Naive thymus-derived CD8-positive, alpha-beta T cell (primary cell): ENCODE measurements around the gene LRBA. TPM values are rescaled to one million over a fixed set of nuclear protein-coding genes. Genes with fewer than 3 reads are reported as not detected.

Source experiments
- ATAC-seq, 2 donors: fragments of 150-1000 bp; cut with Tn5 transposase in 1 of 2; sonication (Bioruptor Pico), chemical (Tn5 transposase) in 1 of 2; 1 replicate in 1 of 2; 2 replicates in 1 of 2; pipeline ENCODE4 v1.10.0; 2021; ENCODE audit warnings: mild to moderate bottlenecking in 2 of 2, moderate library complexity in 2 of 2
- POLR2A ChIA-PET: fragments of 350-600 bp; sonication (Branson Sonifier 250); formaldehyde crosslinking; loops from one replicate; lab custom pipeline; 2021; ENCODE audit warnings: antibody characterized with exemption; lab: Charles Lee
- DNase-seq, 10 donors: peaks; one replicate each; pipeline versions ENCODE4 v3.0.0 to v3.0.0-alpha.2; 2020 to 2022
- H3K27ac Mint-ChIP-seq, 10 donors: one replicate each; pipeline ENCODE4 v1.8.0; 2020 to 2022; ENCODE audit warnings: mild to moderate bottlenecking in 10 of 10, mixed read lengths in 10 of 10, moderate library complexity in 4 of 10, inconsistent platforms in 1 of 10
- H3K27me3 Mint-ChIP-seq, 5 donors: one replicate each; pipeline ENCODE4 v1.8.0; 2021 to 2022; ENCODE audit warnings: mixed read lengths in 5 of 5
- H3K36me3 Mint-ChIP-seq, 3 donors: one replicate each; pipeline ENCODE4 v1.8.0; 2020 to 2022; ENCODE audit warnings: mixed read lengths in 3 of 3, mild to moderate bottlenecking in 2 of 3, inconsistent platforms in 1 of 3
- H3K4me1 Mint-ChIP-seq, 4 donors: one replicate each; pipeline ENCODE4 v1.8.0; 2021 to 2022; ENCODE audit warnings: mixed read lengths in 4 of 4
- H3K4me3 Mint-ChIP-seq, 10 donors: one replicate each; pipeline ENCODE4 v1.8.0; 2020 to 2022; ENCODE audit warnings: mild to moderate bottlenecking in 10 of 10, mixed read lengths in 10 of 10, moderate library complexity in 6 of 10, inconsistent platforms in 1 of 10
- H3K9me3 Mint-ChIP-seq, 9 donors: one replicate each; pipeline ENCODE4 v1.8.0; 2020 to 2022; ENCODE audit warnings: mixed read lengths in 9 of 9, mild to moderate bottlenecking in 3 of 9, inconsistent platforms in 1 of 9, moderate library complexity in 1 of 9
- polyA plus RNA-seq, 3 donors: library from polyadenylated mRNA; unstranded; fragments of 300-500 nt; fragmentation: Illumina TruSeq; gene quantifications; one replicate each; pipeline ENCODE4 v1.2.3, GENCODE V29; 2021
- total RNA-seq, 8 experiments: library from RNA in 2 of 8; stranded (reverse) in 2 of 8; gene quantifications; one replicate each; pipeline ENCODE4 v1.2.3 and lab custom pipeline; 2021 to 2026

Gene LRBA
- total and polyA plus RNA-seq, 5 experiments from 2014 or later: 16.4 to 57.7 (median 18.4) TPM

GRCh38 chr4:150382028-150382427 lies 633.1 kb downstream of the LRBA start:
- DNase-seq (no peak), ATAC-seq (no peak)
- H3K36me3 Mint-ChIP-seq: peaks cover 0 to 25% (median 15%) of the 10 kb centered on the region in 3 donors
- peaks cover 0 to 4% (median 0%) of the 10 kb centered on the region in 4 donors for H3K4me1 Mint-ChIP-seq
- H3K4me3 Mint-ChIP-seq: no peak overlapping the region
- H3K27me3 Mint-ChIP-seq: no peaks in the 10 kb centered on the region
- POLR2A ChIA-PET: no interaction called here
- no peak overlapping the region for H3K27ac Mint-ChIP-seq
- H3K9me3 Mint-ChIP-seq: peaks cover 0 to 2% (median 0%) of the 10 kb centered on the region in 9 donors

GRCh38 chr4:150381609-150382008 lies 633.5 kb downstream of the LRBA start:
- no peak overlapping the region for H3K27ac Mint-ChIP-seq
- no peak for ATAC-seq
- DNase-seq: no peak
- peaks cover 0 to 23% (median 11%) of the 10 kb centered on the region in 3 donors for H3K36me3 Mint-ChIP-seq
- no peaks in the 10 kb centered on the region for H3K27me3 Mint-ChIP-seq
- no peak overlapping the region for H3K4me3 Mint-ChIP-seq
- POLR2A ChIA-PET: no interaction called here
- H3K9me3 Mint-ChIP-seq: peaks cover 0 to 2% (median 0%) of the 10 kb centered on the region in 9 donors
- peaks cover 0 to 4% (median 0%) of the 10 kb centered on the region in 4 donors for H3K4me1 Mint-ChIP-seq

- ATAC-seq: no peak
- POLR2A ChIA-PET: no interaction called here
Observed at GRCh38 chr4:150381036-150381435, 634.0 kb downstream of the LRBA start.

GRCh38 chr4:150379454-150379853 lies 635.6 kb downstream of the LRBA start:
- Mint-ChIP-seq H3K27me3 (no peaks in the 10 kb centered on the region), H3K36me3 (peaks cover 0 to 39% (median 21%) of the 10 kb centered on the region in 3 donors), H3K4me1 (peaks cover 0 to 4% (median 0%) of the 10 kb centered on the region in 4 donors), H3K9me3 (no peaks in the 10 kb centered on the region), H3K4me3 (no peak overlapping the region), H3K27ac (no peak overlapping the region)
- ATAC-seq (no peak), DNase-seq (no peak)
- POLR2A ChIA-PET: no interaction called here

More at GRCh38 chr4:150381036-150381435, 634.0 kb downstream of the LRBA start:
- no peaks in the 10 kb centered on the region for H3K27me3 Mint-ChIP-seq
- H3K36me3 Mint-ChIP-seq: peaks cover 0 to 26% (median 11%) of the 10 kb centered on the region in 3 donors
- H3K4me3 Mint-ChIP-seq: no peak overlapping the region
- no peaks in the 10 kb centered on the region for H3K9me3 Mint-ChIP-seq
- H3K27ac Mint-ChIP-seq: no peak overlapping the region
- peaks cover 0 to 4% (median 0%) of the 10 kb centered on the region in 4 donors for H3K4me1 Mint-ChIP-seq
- DNase-seq: no peak

GRCh38 chr4:150375025-150375424 lies 640.1 kb downstream of the LRBA start:
- H3K36me3 Mint-ChIP-seq: peaks cover 3 to 41% (median 26%) of the 10 kb centered on the region in 3 donors
- H3K9me3 Mint-ChIP-seq: no peaks in the 10 kb centered on the region
- ATAC-seq (no peak), DNase-seq (no peak)
- POLR2A ChIA-PET: no interaction called here
- peaks cover 0 to 5% (median 0%) of the 10 kb centered on the region in 4 donors for H3K4me1 Mint-ChIP-seq
- no peaks in the 10 kb centered on the region for H3K27me3 Mint-ChIP-seq
- no peak overlapping the region for H3K27ac Mint-ChIP-seq
- H3K4me3 Mint-ChIP-seq: no peak overlapping the region

GRCh38 chr4:150371869-150372268 lies 643.2 kb downstream of the LRBA start:
- Mint-ChIP-seq H3K4me3 (no peak overlapping the region), H3K4me1 (peaks cover 0 to 6% (median 2%) of the 10 kb centered on the region in 4 donors), H3K36me3 (peaks cover 3 to 29% (median 23%) of the 10 kb centered on the region in 3 donors), H3K9me3 (no peaks in the 10 kb centered on the region), H3K27ac (no peak overlapping the region), H3K27me3 (no peaks in the 10 kb centered on the region)
- POLR2A ChIA-PET: no interaction called here
- no peak for ATAC-seq
- no peak for DNase-seq

- Mint-ChIP-seq H3K4me3 (no peak overlapping the region), H3K36me3 (peaks cover 3 to 14% (median 13%) of the 10 kb centered on the region in 3 donors), H3K4me1 (peaks cover 1 to 6% (median 2%) of the 10 kb centered on the region in 4 donors), H3K27me3 (no peaks in the 10 kb centered on the region), H3K9me3 (no peaks in the 10 kb centered on the region), H3K27ac (no peak overlapping the region)
- POLR2A ChIA-PET: no interaction called here
- no peak for ATAC-seq
- no peak for DNase-seq
Observed at GRCh38 chr4:150369434-150370380, 645.4 kb downstream of the LRBA start.

- H3K27me3 Mint-ChIP-seq: no peaks in the 10 kb centered on the region
- peaks cover 3 to 6% (median 4%) of the 10 kb centered on the region in 3 donors for H3K36me3 Mint-ChIP-seq
- ATAC-seq: no peak
- peaks cover 1 to 6% (median 4%) of the 10 kb centered on the region in 4 donors for H3K4me1 Mint-ChIP-seq
- H3K9me3 Mint-ChIP-seq: no peaks in the 10 kb centered on the region
- POLR2A ChIA-PET: no interaction called here
- no peak overlapping the region for H3K27ac Mint-ChIP-seq
- no peak for DNase-seq
- H3K4me3 Mint-ChIP-seq: no peak overlapping the region
Observed at GRCh38 chr4:150368667-150369066, 646.4 kb downstream of the LRBA start.

- H3K9me3 Mint-ChIP-seq: no peaks in the 10 kb centered on the region
- ATAC-seq: no peak
- POLR2A ChIA-PET: no interaction called here
- H3K36me3 Mint-ChIP-seq: peaks cover 0 to 5% (median 0%) of the 10 kb centered on the region in 3 donors
- no peak overlapping the region for H3K4me3 Mint-ChIP-seq
- no peak for DNase-seq
- no peaks in the 10 kb centered on the region for H3K27me3 Mint-ChIP-seq
- H3K27ac Mint-ChIP-seq: no peak overlapping the region
- peaks cover under 1 to 8% (median 4%) of the 10 kb centered on the region in 4 donors for H3K4me1 Mint-ChIP-seq
Observed at GRCh38 chr4:150367326-150367725, 647.8 kb downstream of the LRBA start.

- no peaks in the 10 kb centered on the region for H3K27me3 Mint-ChIP-seq
- no peak for ATAC-seq
- no peaks in the 10 kb centered on the region for H3K9me3 Mint-ChIP-seq
- peaks cover 2 to 8% (median 5%) of the 10 kb centered on the region in 4 donors for H3K4me1 Mint-ChIP-seq
- no peak for DNase-seq
- no peak overlapping the region for H3K27ac Mint-ChIP-seq
- POLR2A ChIA-PET: no interaction called here
- H3K4me3 Mint-ChIP-seq: peak overlapping the region in 1 of 10 donors; percentile 7
- peaks cover 0 to 7% (median 0%) of the 10 kb centered on the region in 3 donors for H3K36me3 Mint-ChIP-seq
Observed at GRCh38 chr4:150366487-150366999, 648.5 kb downstream of the LRBA start.

GRCh38 chr4:150363721-150364688 lies 651.1 kb downstream of the LRBA start:
- ATAC-seq: no peak

GRCh38 chr4:150358691-150359090 lies 656.4 kb downstream of the LRBA start:
- Mint-ChIP-seq H3K27me3 (no peaks in the 10 kb centered on the region), H3K4me1 (peaks cover 0 to 8% (median 2%) of the 10 kb centered on the region in 4 donors), H3K4me3 (no peak overlapping the region), H3K9me3 (no peaks in the 10 kb centered on the region), H3K27ac (no peak overlapping the region), H3K36me3 (peaks cover 0 to 5% (median 0%) of the 10 kb centered on the region in 3 donors)
- POLR2A ChIA-PET: no interaction called here
- no peak for ATAC-seq
- no peak for DNase-seq

More at GRCh38 chr4:150363721-150364688, 651.1 kb downstream of the LRBA start:
- Mint-ChIP-seq H3K27me3 (no peaks in the 10 kb centered on the region), H3K27ac (no peak overlapping the region), H3K36me3 (peaks cover 0 to 7% (median 0%) of the 10 kb centered on the region in 3 donors), H3K4me1 (peaks cover 2 to 11% (median 5%) of the 10 kb centered on the region in 4 donors), H3K4me3 (no peak overlapping the region), H3K9me3 (no peaks in the 10 kb centered on the region)
- POLR2A ChIA-PET: interaction anchor here (0.6 kb wide), 1 partner anchor 9 kb away, joined by 3 read pairs; no protein-coding TSS in a partner anchor
- no peak for DNase-seq
